OCI-LY1 (cell line): ENCODE measurements around the gene ARPC5L.

Source experiments
- EZH2 ChIP-seq: fragments of 200-600 bp; sonication (generic), shearing (Covaris generic); IDR thresholded peaks from 2 replicates; pipeline ENCODE4 v1.8.0; 2017; ENCODE audit warnings: borderline replicate concordance, mixed run types, mild to moderate bottlenecking, antibody characterized with exemption, low read length, moderate library complexity, mixed read lengths
- TF ChIP-seq, protein P1 (sequence below): fragments of 200-600 bp; sonication (generic), shearing (Covaris generic); IDR thresholded peaks from 2 replicates; pipeline ENCODE4 v1.5.1; 2017; ENCODE audit warnings: mild to moderate bottlenecking, antibody characterized with exemption, low read length, moderate library complexity, mixed read lengths

DNA sequence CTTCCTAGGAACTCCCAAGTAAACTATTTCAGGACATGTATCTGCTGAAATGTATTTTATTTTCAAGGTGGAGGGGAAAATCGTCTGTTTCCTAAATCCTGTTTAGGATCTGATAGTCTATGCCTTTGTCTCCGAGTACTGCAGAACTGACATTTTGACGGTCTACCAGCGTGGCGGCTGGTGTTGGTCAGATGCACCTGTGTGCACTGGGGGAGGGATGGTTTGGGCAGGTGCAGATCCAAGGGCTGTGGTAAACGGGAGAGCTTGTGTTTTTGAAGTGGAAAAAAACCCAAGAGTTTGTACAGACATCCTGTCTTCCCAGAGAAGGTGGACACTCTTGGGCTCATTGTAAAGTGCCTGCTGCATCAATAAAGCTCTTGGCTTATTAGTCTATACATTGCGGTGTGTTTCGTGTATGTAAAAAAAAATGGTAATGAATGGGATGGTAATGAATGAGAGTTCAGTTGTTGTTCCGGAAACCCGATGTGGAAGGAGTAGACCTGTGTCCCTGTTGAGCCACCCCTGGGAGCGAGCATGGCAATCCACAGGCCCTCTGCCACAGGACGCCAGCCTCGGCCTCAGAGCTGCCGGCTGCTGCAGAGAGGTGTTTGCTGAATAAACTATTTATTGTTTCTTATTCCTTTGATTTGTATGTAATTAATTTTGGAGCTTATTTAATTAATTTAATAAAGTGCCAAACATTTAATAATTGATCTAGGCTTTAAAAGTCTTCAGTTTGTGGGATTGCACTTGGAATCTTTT, 15.3 kb downstream of the ARPC5L start:
- TF ChIP-seq, protein P1, sequence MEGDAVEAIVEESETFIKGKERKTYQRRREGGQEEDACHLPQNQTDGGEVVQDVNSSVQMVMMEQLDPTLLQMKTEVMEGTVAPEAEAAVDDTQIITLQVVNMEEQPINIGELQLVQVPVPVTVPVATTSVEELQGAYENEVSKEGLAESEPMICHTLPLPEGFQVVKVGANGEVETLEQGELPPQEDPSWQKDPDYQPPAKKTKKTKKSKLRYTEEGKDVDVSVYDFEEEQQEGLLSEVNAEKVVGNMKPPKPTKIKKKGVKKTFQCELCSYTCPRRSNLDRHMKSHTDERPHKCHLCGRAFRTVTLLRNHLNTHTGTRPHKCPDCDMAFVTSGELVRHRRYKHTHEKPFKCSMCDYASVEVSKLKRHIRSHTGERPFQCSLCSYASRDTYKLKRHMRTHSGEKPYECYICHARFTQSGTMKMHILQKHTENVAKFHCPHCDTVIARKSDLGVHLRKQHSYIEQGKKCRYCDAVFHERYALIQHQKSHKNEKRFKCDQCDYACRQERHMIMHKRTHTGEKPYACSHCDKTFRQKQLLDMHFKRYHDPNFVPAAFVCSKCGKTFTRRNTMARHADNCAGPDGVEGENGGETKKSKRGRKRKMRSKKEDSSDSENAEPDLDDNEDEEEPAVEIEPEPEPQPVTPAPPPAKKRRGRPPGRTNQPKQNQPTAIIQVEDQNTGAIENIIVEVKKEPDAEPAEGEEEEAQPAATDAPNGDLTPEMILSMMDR = no peak
- TF ChIP-seq EZH2 = no peak
